ENCODE results near the gene MACROH2A2. TPM values are rescaled to one million over a fixed set of nuclear protein-coding genes. Genes with fewer than 3 reads are reported as not detected.
"Not testable (repeated sequence)": the region's sequence is repeated elsewhere in the genome, so short reads cannot be mapped to it uniquely, and the experiment has no call there.

Gene MACROH2A2
- total RNA-seq, 1 donor from 2014 or later = 8.2 TPM

GRCh38 chr10:70096016-70096704 lies 43.5 kb downstream of the MACROH2A2 start:
- no peak for DNase-seq (ENCODE audit: low spot score in 2 of 2)
- Histone ChIP-seq H3K27me3 (no peaks in the 10 kb centered on the region), H3K4me1 (no peaks in the 10 kb centered on the region), H3K9me3 (no peaks in the 10 kb centered on the region), H3K36me3 (peaks cover 0 to 3% of the 10 kb centered on the region in 2 donors), H3K27ac (no peak overlapping the region), H3K4me3 (no peak overlapping the region)
- TF ChIP-seq, protein P1, sequence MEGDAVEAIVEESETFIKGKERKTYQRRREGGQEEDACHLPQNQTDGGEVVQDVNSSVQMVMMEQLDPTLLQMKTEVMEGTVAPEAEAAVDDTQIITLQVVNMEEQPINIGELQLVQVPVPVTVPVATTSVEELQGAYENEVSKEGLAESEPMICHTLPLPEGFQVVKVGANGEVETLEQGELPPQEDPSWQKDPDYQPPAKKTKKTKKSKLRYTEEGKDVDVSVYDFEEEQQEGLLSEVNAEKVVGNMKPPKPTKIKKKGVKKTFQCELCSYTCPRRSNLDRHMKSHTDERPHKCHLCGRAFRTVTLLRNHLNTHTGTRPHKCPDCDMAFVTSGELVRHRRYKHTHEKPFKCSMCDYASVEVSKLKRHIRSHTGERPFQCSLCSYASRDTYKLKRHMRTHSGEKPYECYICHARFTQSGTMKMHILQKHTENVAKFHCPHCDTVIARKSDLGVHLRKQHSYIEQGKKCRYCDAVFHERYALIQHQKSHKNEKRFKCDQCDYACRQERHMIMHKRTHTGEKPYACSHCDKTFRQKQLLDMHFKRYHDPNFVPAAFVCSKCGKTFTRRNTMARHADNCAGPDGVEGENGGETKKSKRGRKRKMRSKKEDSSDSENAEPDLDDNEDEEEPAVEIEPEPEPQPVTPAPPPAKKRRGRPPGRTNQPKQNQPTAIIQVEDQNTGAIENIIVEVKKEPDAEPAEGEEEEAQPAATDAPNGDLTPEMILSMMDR (IDR thresholded peaks at IDR 0.05) = no peak
- intact Hi-C loops (cut with DNase I) = no loop called here

- Histone ChIP-seq H3K4me1 (no peaks in the 10 kb centered on the region), H3K4me3 (no peak overlapping the region), H3K36me3 (peaks cover 0 to 3% of the 10 kb centered on the region in 2 donors), H3K27me3 (no peaks in the 10 kb centered on the region), H3K27ac (no peak overlapping the region), H3K9me3 (no peaks in the 10 kb centered on the region)
- TF ChIP-seq, protein P1 (IDR thresholded peaks at IDR 0.05) = no peak
- DNase-seq (ENCODE audit: low spot score in 2 of 2) = no peak
- intact Hi-C loops (cut with DNase I) = no loop called here
Measured at GRCh38 chr10:70096705-70097420, 44.2 kb downstream of the MACROH2A2 start.

DNA sequence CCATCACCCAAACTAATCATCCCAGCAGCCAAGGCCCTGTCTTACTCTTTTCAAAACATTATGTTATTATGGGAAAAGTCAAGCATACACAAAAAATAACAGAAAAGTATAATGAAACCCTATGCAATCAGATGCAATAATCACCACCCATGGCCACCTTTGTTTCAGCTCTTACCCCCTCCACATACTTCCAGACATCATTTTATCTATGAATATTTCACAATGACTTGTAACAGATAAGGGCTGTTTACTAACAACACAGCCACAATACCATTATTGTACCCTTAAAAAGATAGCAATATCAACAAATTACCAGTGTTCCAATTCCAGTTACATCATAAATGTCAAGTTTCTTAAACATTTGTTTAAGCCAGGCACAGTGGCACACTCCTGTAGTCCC lies 44.8 kb downstream of the MACROH2A2 start:
- TF ChIP-seq, protein P1 (IDR thresholded peaks at IDR 0.05) = no peak
- intact Hi-C loops (cut with DNase I) = no loop called here
- Histone ChIP-seq H3K27me3 (no peaks in the 10 kb centered on the region), H3K36me3 (peaks cover 0 to 3% of the 10 kb centered on the region in 2 donors), H3K9me3 (no peaks in the 10 kb centered on the region), H3K4me1 (no peaks in the 10 kb centered on the region), H3K27ac (no peak overlapping the region), H3K4me3 (no peak overlapping the region)
- no peak for DNase-seq (ENCODE audit: low spot score in 2 of 2)

DNA sequence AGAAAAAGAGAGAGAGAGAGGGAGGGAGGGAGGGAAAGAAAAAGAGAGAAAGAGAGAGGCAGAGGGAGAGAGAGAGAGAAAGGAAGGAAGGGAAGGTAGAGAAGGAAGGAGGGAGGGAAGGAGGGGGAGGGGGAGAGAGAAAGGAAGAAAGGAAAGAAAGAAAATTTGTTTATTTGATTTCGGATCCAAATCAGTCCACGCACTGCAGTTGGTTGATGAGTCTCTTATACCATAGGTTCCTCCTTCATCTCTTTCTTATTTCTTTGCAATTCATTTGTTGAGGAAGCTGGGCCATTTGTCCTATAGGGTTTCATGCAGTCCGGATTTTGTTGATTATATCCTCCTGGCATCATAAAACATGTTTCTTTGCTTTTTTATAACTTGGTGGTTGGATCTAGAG lies 45.6 kb downstream of the MACROH2A2 start:
- TF ChIP-seq, protein P1 (IDR thresholded peaks at IDR 0.05) = no peak
- Histone ChIP-seq H3K4me3 (no peak overlapping the region), H3K27ac (no peak overlapping the region), H3K9me3 (no peaks in the 10 kb centered on the region), H3K27me3 (no peaks in the 10 kb centered on the region), H3K4me1 (no peaks in the 10 kb centered on the region), H3K36me3 (peaks cover 0 to 3% of the 10 kb centered on the region in 2 donors)
- no peak for DNase-seq (ENCODE audit: low spot score in 2 of 2)
- intact Hi-C loops (cut with DNase I) = no loop called here

- H3K9me3 ChIP-seq; H3K36me3 ChIP-seq; H3K27me3 ChIP-seq; DNase-seq (ENCODE audit: low spot score in 2 of 2); H3K4me1 ChIP-seq; H3K4me3 ChIP-seq; intact Hi-C loops (cut with DNase I); H3K27ac ChIP-seq: not testable (repeated sequence)
Measured at GRCh38 chr10:70101068-70101562, 48.5 kb downstream of the MACROH2A2 start.

- intact Hi-C loops (cut with DNase I) = no loop called here
- no peak overlapping the region for H3K27ac ChIP-seq
- DNase-seq (ENCODE audit: low spot score in 2 of 2) = no peak
- H3K9me3 ChIP-seq = no peaks in the 10 kb centered on the region
- H3K4me1 ChIP-seq = no peaks in the 10 kb centered on the region
- TF ChIP-seq, protein P1 (IDR thresholded peaks at IDR 0.05) = no peak
- H3K4me3 ChIP-seq = no peak overlapping the region
- H3K36me3 ChIP-seq = no peaks in the 10 kb centered on the region
- H3K27me3 ChIP-seq = no peaks in the 10 kb centered on the region
Measured at GRCh38 chr10:70101668-70102067, 49.0 kb downstream of the MACROH2A2 start.

Measured in ascending aorta (tissue), 2 donors.